DMS153 treated with DMSO at 0.1 percent for 48 hours (cell line): ENCODE measurements around the gene ARHGAP15.

Source experiments
- DNase-seq: peaks from one replicate; lab custom pipeline; 2025; ENCODE audit not compliant: unreplicated experiment; lab: John Stamatoyannopoulos, UW

ARHGAP15 gene

GRCh38 chr2:143741205-143741604 is 612.0 kb downstream of the ARHGAP15 start:
- DNase-seq, result no peak

- DNase-seq, result no peak
These were observed 613.4 kb downstream of the ARHGAP15 start for GRCh38 chr2:143742581-143742980.

- DNase-seq, result no peak
These were observed 614.9 kb downstream of the ARHGAP15 start for GRCh38 chr2:143744114-143744513.

- DNase-seq, result no peak
These were observed 615.8 kb downstream of the ARHGAP15 start for GRCh38 chr2:143745060-143745459.

GRCh38 chr2:143754742-143755141 is 625.5 kb downstream of the ARHGAP15 start:
- no peak for DNase-seq

- DNase-seq, result no peak
These were observed 629.6 kb downstream of the ARHGAP15 start for GRCh38 chr2:143758629-143759330.

- no peak for DNase-seq
These were observed 630.2 kb downstream of the ARHGAP15 start for GRCh38 chr2:143759455-143759854.

GRCh38 chr2:143762176-143762928 is 633.1 kb downstream of the ARHGAP15 start:
- DNase-seq, result no peak

GRCh38 chr2:143764261-143764660 is 635.0 kb downstream of the ARHGAP15 start:
- DNase-seq, result no peak

GRCh38 chr2:143764706-143765105 is 635.5 kb downstream of the ARHGAP15 start:
- no peak for DNase-seq

GRCh38 chr2:143768991-143769390 is 639.8 kb downstream of the ARHGAP15 start:
- DNase-seq, result no peak

GRCh38 chr2:143771939-143772338 is 642.7 kb downstream of the ARHGAP15 start:
- DNase-seq, result no peak

- no peak for DNase-seq
These were observed 647.5 kb downstream of the ARHGAP15 start for GRCh38 chr2:143776526-143777297.

- no peak for DNase-seq
These were observed 649.8 kb downstream of the ARHGAP15 start for GRCh38 chr2:143779021-143779420.

GRCh38 chr2:143786026-143786765 is 657.0 kb downstream of the ARHGAP15 start:
- DNase-seq, result no peak

- DNase-seq, result no peak
These were observed 658.5 kb downstream of the ARHGAP15 start for GRCh38 chr2:143787674-143788073.

- DNase-seq, result no peak
These were observed 663.4 kb downstream of the ARHGAP15 start for GRCh38 chr2:143792602-143793001.

- no peak for DNase-seq
These were observed 664.2 kb downstream of the ARHGAP15 start for GRCh38 chr2:143793381-143793780.

GRCh38 chr2:143796051-143796450 is 666.8 kb downstream of the ARHGAP15 start:
- no peak for DNase-seq

GRCh38 chr2:143801561-143801960 is 672.3 kb downstream of the ARHGAP15 start:
- DNase-seq, result no peak

- no peak for DNase-seq
These were observed 673.0 kb downstream of the ARHGAP15 start for GRCh38 chr2:143802242-143802641.
